MM.1S (cell line): ENCODE results near the gene DONSON.

Experiments used
- DNase-seq: peaks from one replicate; pipeline ENCODE4 v3.0.0-alpha.2; 2015
- H2AFZ ChIP-seq: fragments of 300-600 bp; sonication (generic); 2 replicates; pipeline ENCODE4 v1.6.0; 2016; ENCODE audit warnings: antibody characterized with exemption, low read length
- H3F3A ChIP-seq: fragments of 300-600 bp; sonication (generic); 2 replicates; pipeline ENCODE4 v1.6.1; 2016; ENCODE audit warnings: mild to moderate bottlenecking, antibody characterized with exemption, low read length, moderate library complexity, mixed read lengths; ENCODE audit not compliant: insufficient read depth
- H3K27ac ChIP-seq: fragments of 300-600 bp; sonication (generic); 2 replicates; pipeline ENCODE4 v1.5.1; 2016; ENCODE audit warnings: mild to moderate bottlenecking, low read length
- H3K27me3 ChIP-seq: fragments of 300-600 bp; sonication (generic); replicated peaks from 2 replicates; pipeline ENCODE4 v1.6.0; 2016; ENCODE audit warnings: low read length; ENCODE audit not compliant: insufficient read depth
- H3K36me3 ChIP-seq: fragments of 300-600 bp; sonication (generic); replicated peaks from 2 replicates; pipeline ENCODE4 v1.6.1; 2016; ENCODE audit warnings: mild to moderate bottlenecking, low read length, mixed read lengths; ENCODE audit not compliant: insufficient read depth
- H3K4me1 ChIP-seq: fragments of 300-600 bp; sonication (generic); 2 replicates; pipeline ENCODE4 v1.6.1; 2016; ENCODE audit warnings: low read length, mixed read lengths
- H3K4me2 ChIP-seq: fragments of 300-600 bp; sonication (generic); 2 replicates; pipeline ENCODE4 v1.6.0; 2016; ENCODE audit warnings: low read depth, low read length
- H3K4me3 ChIP-seq: fragments of 300-600 bp; sonication (generic); 2 replicates; pipeline ENCODE4 v1.5.1; 2016; ENCODE audit warnings: low read length, mixed read lengths
- H3K79me2 ChIP-seq: fragments of 300-600 bp; sonication (generic); 2 replicates; pipeline ENCODE4 v1.6.1; 2016; ENCODE audit warnings: mixed run types, low read length, mixed read lengths
- H3K9ac ChIP-seq: fragments of 300-600 bp; sonication (generic); 2 replicates; pipeline ENCODE4 v1.6.1; 2016; ENCODE audit warnings: low read length, mixed read lengths
- H3K9me2 ChIP-seq: fragments of 300-600 bp; sonication (generic); replicated peaks from 2 replicates; pipeline ENCODE4 v1.6.1; 2016; ENCODE audit warnings: mild to moderate bottlenecking, low read length, mixed read lengths; ENCODE audit not compliant: insufficient read depth
- H3K9me3 ChIP-seq: fragments of 300-600 bp; sonication (generic); replicated peaks from 2 replicates; pipeline ENCODE4 v1.6.1; 2016; ENCODE audit warnings: mild to moderate bottlenecking, low read length, mixed read lengths; ENCODE audit not compliant: insufficient read depth
- H4K20me1 ChIP-seq: fragments of 300-600 bp; sonication (generic); 2 replicates; pipeline ENCODE4 v1.6.1; 2016; ENCODE audit warnings: mild to moderate bottlenecking, low read length, moderate library complexity, mixed read lengths; ENCODE audit not compliant: insufficient read depth
- CTCF ChIP-seq: fragments of 300-600 bp; sonication (generic); IDR thresholded peaks from 2 replicates; pipeline ENCODE4 v1.5.1; 2016; ENCODE audit warnings: antibody characterized with exemption, low read length, mixed read lengths
- EZH2 ChIP-seq: fragments of 300-600 bp; sonication (generic); optimal IDR thresholded peaks from 2 replicates; pipeline ENCODE3; 2017; ENCODE audit warnings: low read depth, mild to moderate bottlenecking, antibody characterized with exemption, low read length, mixed read lengths
- EZH2phosphoT487 ChIP-seq: fragments of 300-600 bp; sonication (generic); IDR thresholded peaks from 2 replicates; pipeline ENCODE4 v1.6.1; 2018; ENCODE audit warnings: antibody characterized with exemption, low read length

The DONSON gene

GRCh38 chr21:33572350-33572749 is 16.1 kb downstream of the DONSON start:
- Histone ChIP-seq H3K9me2 (no peaks in the 10 kb centered on the region), H3K4me1 (no peaks in the 10 kb centered on the region), H3K4me3 (no peak overlapping the region), H3K27me3 (no peaks in the 10 kb centered on the region), H3K9ac (no peak overlapping the region), H3K9me3 (no peaks in the 10 kb centered on the region), H3K27ac (no peak overlapping the region), H3K36me3 (peaks cover 27% of the 10 kb centered on the region), H3F3A (peaks cover 21% of the 10 kb centered on the region), H2AFZ (no peak overlapping the region), H3K79me2 (peaks cover 68% of the 10 kb centered on the region), H4K20me1 (peaks cover 14% of the 10 kb centered on the region), H3K4me2 (no peak overlapping the region)
- no peak for TF ChIP-seq EZH2
- no peak for TF ChIP-seq EZH2phosphoT487
- TF ChIP-seq CTCF: no peak
- no peak for DNase-seq

- H3K9me2 ChIP-seq: no peaks in the 10 kb centered on the region
- peaks cover 59% of the 10 kb centered on the region for H3K79me2 ChIP-seq
- H3K9ac ChIP-seq: no peak overlapping the region
- no peak overlapping the region for H3K4me2 ChIP-seq
- no peak overlapping the region for H3K27ac ChIP-seq
- peaks cover 5% of the 10 kb centered on the region for H4K20me1 ChIP-seq
- H2AFZ ChIP-seq: no peak overlapping the region
- H3K9me3 ChIP-seq: no peaks in the 10 kb centered on the region
- no peaks in the 10 kb centered on the region for H3K27me3 ChIP-seq
- TF ChIP-seq EZH2phosphoT487 (no peak), EZH2 (no peak), CTCF (no peak)
- H3K4me1 ChIP-seq: no peaks in the 10 kb centered on the region
- peaks cover 18% of the 10 kb centered on the region for H3F3A ChIP-seq
- peaks cover 21% of the 10 kb centered on the region for H3K36me3 ChIP-seq
- H3K4me3 ChIP-seq: no peak overlapping the region
- no peak for DNase-seq
These were observed 18.5 kb downstream of the DONSON start for GRCh38 chr21:33569991-33570390.

GRCh38 chr21:33568448-33568847 is 20.0 kb downstream of the DONSON start:
- Histone ChIP-seq H3K9ac (no peak overlapping the region), H4K20me1 (peaks cover 5% of the 10 kb centered on the region; the same call in 1 of the 2 replicates), H3K27ac (no peak overlapping the region), H3K27me3 (no peaks in the 10 kb centered on the region), H3K4me1 (no peaks in the 10 kb centered on the region), H3K4me3 (no peak overlapping the region), H3F3A (peaks cover 18% of the 10 kb centered on the region), H2AFZ (no peak overlapping the region), H3K36me3 (peaks cover 22% of the 10 kb centered on the region), H3K9me2 (no peaks in the 10 kb centered on the region), H3K9me3 (no peaks in the 10 kb centered on the region), H3K79me2 (peaks cover 57% of the 10 kb centered on the region), H3K4me2 (no peak overlapping the region)
- TF ChIP-seq EZH2phosphoT487: no peak
- TF ChIP-seq CTCF: no peak
- TF ChIP-seq EZH2: no peak
- no peak for DNase-seq
